HepG2 (cell line): Measurements from ENCODE around the gene HPCAL4.

Source experiments
- CTCF ChIP-seq: sonication (generic); formaldehyde crosslinking; IDR thresholded peaks from 2 replicates; pipeline ENCODE4 v1.5.0; 2020; ENCODE audit warnings: mild to moderate bottlenecking, missing genetic modification reagents, moderate library complexity
- FOXK2 ChIP-seq: fragments of 450-650 bp; IDR thresholded peaks from 2 replicates; pipeline ENCODE4 v1.6.1; 2016
- FOXP4 ChIP-seq: sonication (generic); formaldehyde crosslinking; IDR thresholded peaks from 2 replicates; pipeline ENCODE4 v1.4.0; 2020; ENCODE audit warnings: missing genetic modification reagents
- HNRNPLL ChIP-seq: fragments of 200-400 bp; formaldehyde crosslinking; IDR thresholded peaks from 2 replicates; pipeline ENCODE4 v1.6.1; 2017; ENCODE audit warnings: mild to moderate bottlenecking, low read depth, low read length; ENCODE audit not compliant: poor library complexity, severe bottlenecking
- MTA3 ChIP-seq: sonication (generic); formaldehyde crosslinking; IDR thresholded peaks from 2 replicates; pipeline ENCODE4 v1.4.0; 2020; ENCODE audit warnings: missing genetic modification reagents
- SMYD3 ChIP-seq: sonication (generic); formaldehyde crosslinking; IDR thresholded peaks from 2 replicates; pipeline ENCODE4 v1.8.1; 2023; ENCODE audit warnings: mild to moderate bottlenecking, missing genetic modification reagents
- STAT5B ChIP-seq: sonication (generic); formaldehyde crosslinking; IDR thresholded peaks from 2 replicates; pipeline ENCODE4 v1.4.0; 2020; ENCODE audit warnings: missing genetic modification reagents
- TEAD2 ChIP-seq: sonication (generic); formaldehyde crosslinking; IDR thresholded peaks from 2 replicates; pipeline ENCODE4 v1.9.0; 2021; ENCODE audit warnings: missing genetic modification reagents
- ZNF317 ChIP-seq: sonication (generic); formaldehyde crosslinking; IDR thresholded peaks from 2 replicates; pipeline ENCODE4 v1.5.0; 2020; ENCODE audit warnings: mild to moderate bottlenecking, missing genetic modification reagents

- TF ChIP-seq CTCF (no peak), MTA3 (no peak), TEAD2 (CRISPR knock-in tag) (no peak), STAT5B (no peak), ZNF317 (CRISPR knock-in tag) (no peak), HNRNPLL (no peak), SMYD3 (CRISPR knock-in tag) (no peak), FOXK2 (no peak), FOXP4 (CRISPR knock-in tag) (no peak)
Observed at GRCh38 chr1:39642796-39643195, 48.4 kb downstream of the HPCAL4 start.
